Stimulated activated CD8-positive, alpha-beta memory T cell treated with anti-CD3 and anti-CD28 coated beads, Interleukin-4, amount 100 ng/mL, for 1 hour (primary cell): ENCODE measurements around the gene GPR82.
"Not testable (repeated sequence)": the region's sequence is repeated elsewhere in the genome, so short reads cannot be mapped to it uniquely, and the experiment has no call there.

Experiments
- DNase-seq, 2 donors: peaks; one replicate each; pipeline ENCODE4 v3.0.0-alpha.2; 2020; ENCODE audit warnings: low read depth in 2 of 2, low spot score in 1 of 2

The GPR82 gene

GRCh38 chrX:41723826-41724225, at the start of gene GPR82:
TSS of gene GPR82 (plus strand) at chrX:41724181. CDS start at chrX:41727027, 2,846 bp downstream.
- no peak for DNase-seq

- not testable (repeated sequence) for DNase-seq
These were observed 47.6 kb upstream of the GPR82 start for GRCh38 chrX:41676361-41676760.

- DNase-seq = no peak
These were observed 46.6 kb upstream of the GPR82 start for GRCh38 chrX:41677183-41678060.

GRCh38 chrX:41684138-41684537, 39.8 kb upstream of the GPR82 start:
- no peak for DNase-seq

- no peak for DNase-seq
These were observed 39.0 kb upstream of the GPR82 start for GRCh38 chrX:41684940-41685339.

GRCh38 chrX:41686788-41687187, 37.2 kb upstream of the GPR82 start:
- no peak for DNase-seq

GRCh38 chrX:41688156-41688555, 35.8 kb upstream of the GPR82 start:
- no peak for DNase-seq

- no peak for DNase-seq
These were observed 35.1 kb upstream of the GPR82 start, which contains the start of gene GPR34 for GRCh38 chrX:41688835-41689234. TSS of gene GPR34 (plus strand) at chrX:41688973. CDS start at chrX:41695634, 6,661 bp downstream.

- no peak for DNase-seq
These were observed 34.3 kb upstream of the GPR82 start for GRCh38 chrX:41689711-41690110.

- no peak for DNase-seq
These were observed 31.7 kb upstream of the GPR82 start for GRCh38 chrX:41692162-41692749.

GRCh38 chrX:41693024-41693423, 31.0 kb upstream of the GPR82 start:
- DNase-seq = no peak

- no peak for DNase-seq
These were observed 28.6 kb upstream of the GPR82 start for GRCh38 chrX:41695426-41695825.

- no peak for DNase-seq
These were observed 20.4 kb upstream of the GPR82 start for GRCh38 chrX:41703574-41704029.

GRCh38 chrX:41705042-41705441, 18.9 kb upstream of the GPR82 start:
- no peak for DNase-seq

- DNase-seq = no peak
These were observed 18.2 kb upstream of the GPR82 start for GRCh38 chrX:41705680-41706374.

- DNase-seq = no peak
These were observed 16.8 kb upstream of the GPR82 start for GRCh38 chrX:41707218-41707617.

- no peak for DNase-seq
These were observed 15.5 kb upstream of the GPR82 start for GRCh38 chrX:41708486-41708885.

GRCh38 chrX:41711021-41711667, 12.8 kb upstream of the GPR82 start:
- DNase-seq = no peak

- no peak for DNase-seq
These were observed 7.8 kb upstream of the GPR82 start for GRCh38 chrX:41716222-41716621.

- no peak for DNase-seq
These were observed 7.1 kb upstream of the GPR82 start for GRCh38 chrX:41716767-41717473.
